Measurements from ENCODE around the gene SPECC1L. TPM values are rescaled to one million over a fixed set of nuclear protein-coding genes. Genes with fewer than 3 reads are reported as not detected.

The SPECC1L gene
- total and polyA plus RNA-seq, 10 of the 15 experiments (the other 5 are each of a cell fraction or from before 2014, with no cell fraction given) = 1.9 to 40.6 (median 19.1) TPM

DNA sequence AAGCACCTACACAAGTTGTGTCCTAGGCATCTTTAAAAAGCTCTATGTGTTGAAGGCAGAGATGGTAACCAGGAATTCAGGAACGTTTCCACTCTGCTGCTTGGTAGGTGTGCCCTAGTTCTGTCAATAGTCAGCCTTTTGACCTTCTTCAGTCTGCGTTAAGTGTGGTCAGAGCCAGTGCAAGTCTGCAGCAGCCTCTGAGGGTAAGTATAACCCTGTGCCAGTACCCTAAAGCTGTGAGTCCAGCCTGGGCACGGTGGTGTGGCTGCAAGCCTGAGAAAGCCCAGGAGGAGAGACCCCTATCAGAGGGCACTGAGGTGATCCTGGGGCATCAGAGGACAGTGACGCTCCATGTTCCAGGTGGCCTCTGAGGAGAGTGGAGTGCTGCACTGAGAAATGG lies 80.0 kb downstream of the SPECC1L start:
- ATAC-seq (no peak), FAIRE-seq (no peak), DNase-seq (ENCODE audit: low read depth, low spot score) (no peak)
- intact Hi-C loops (cut with micrococcal nuclease; ENCODE audit: unreplicated experiment) (no loop called here), in situ Hi-C loops (cut with MboI) (no loop called here)
- SMC1A ChIA-PET (ENCODE audit: uncharacterized antibody, unreplicated experiment) = interaction anchor here (0.6 to 1.3 kb wide), 2 partner anchors 39 to 171 kb away, joined by 3 to 4 read pairs; no protein-coding TSS in a partner anchor
- H3K27ac ChIP-seq (ENCODE audit: control insufficient read depth, insufficient read depth) = no peak overlapping the region
- CTCF ChIA-PET = interaction anchor here (0.7 to 1.1 kb wide), 2 partner anchors 15 to 23 kb away, joined by 3 read pairs; no protein-coding TSS in a partner anchor
- no peak overlapping the region for H2AFZ ChIP-seq (ENCODE audit: control insufficient read depth, low read depth, low read length)
- H3K9me3 ChIP-seq (replicated peaks; ENCODE audit: control insufficient read depth, insufficient read depth, low read length) = peaks cover 3% of the 10 kb centered on the region; the same call in 1 of the 3 replicates
- no peaks in the 10 kb centered on the region for H4K20me1 ChIP-seq (ENCODE audit: control insufficient read depth, insufficient read depth)
- no TSS peak for BruUV-seq (replicated peaks)
- WGBS (ENCODE audit: insufficient coverage, insufficient replicate concordance, low lambda C conversion rate, missing lambda C conversion rate) = 86% methylated on average over 4 of the region's 4 CpGs
- H3K9ac ChIP-seq (ENCODE audit: control insufficient read depth, insufficient read depth, low read length) = no peak overlapping the region
- no peak overlapping the region for H3K4me2 ChIP-seq (ENCODE audit: control insufficient read depth, insufficient read depth)
- no peaks in the 10 kb centered on the region for H3K4me1 ChIP-seq (ENCODE audit: control insufficient read depth, insufficient read depth, low read length)
- POLR2A ChIA-PET = no interaction called here
- no peaks in the 10 kb centered on the region for H3K79me2 ChIP-seq (ENCODE audit: control insufficient read depth, insufficient read depth, low read length)
- H3K4me3 ChIP-seq = no peak overlapping the region
- peaks cover 18 to 20% of the 10 kb centered on the region in 2 experiments for H3K36me3 ChIP-seq (ENCODE audit: control insufficient read depth in 2 of 2, insufficient read depth in 2 of 2, low read length in 1 of 2)
- RAD21 ChIA-PET (ENCODE audit: unreplicated experiment) = no interaction called here
- no peaks in the 10 kb centered on the region for H3K27me3 ChIP-seq (replicated peaks in 1 of 2; ENCODE audit: control insufficient read depth in 2 of 2, insufficient read depth in 2 of 2, low read length in 1 of 2)
- TF ChIP-seq MTA3 (IDR thresholded peaks at IDR 0.05; ENCODE audit: borderline replicate concordance, low read length) = no peak
- TF ChIP-seq IKZF2 (IDR thresholded peaks at IDR 0.05) = no peak
- TF ChIP-seq, protein P1, sequence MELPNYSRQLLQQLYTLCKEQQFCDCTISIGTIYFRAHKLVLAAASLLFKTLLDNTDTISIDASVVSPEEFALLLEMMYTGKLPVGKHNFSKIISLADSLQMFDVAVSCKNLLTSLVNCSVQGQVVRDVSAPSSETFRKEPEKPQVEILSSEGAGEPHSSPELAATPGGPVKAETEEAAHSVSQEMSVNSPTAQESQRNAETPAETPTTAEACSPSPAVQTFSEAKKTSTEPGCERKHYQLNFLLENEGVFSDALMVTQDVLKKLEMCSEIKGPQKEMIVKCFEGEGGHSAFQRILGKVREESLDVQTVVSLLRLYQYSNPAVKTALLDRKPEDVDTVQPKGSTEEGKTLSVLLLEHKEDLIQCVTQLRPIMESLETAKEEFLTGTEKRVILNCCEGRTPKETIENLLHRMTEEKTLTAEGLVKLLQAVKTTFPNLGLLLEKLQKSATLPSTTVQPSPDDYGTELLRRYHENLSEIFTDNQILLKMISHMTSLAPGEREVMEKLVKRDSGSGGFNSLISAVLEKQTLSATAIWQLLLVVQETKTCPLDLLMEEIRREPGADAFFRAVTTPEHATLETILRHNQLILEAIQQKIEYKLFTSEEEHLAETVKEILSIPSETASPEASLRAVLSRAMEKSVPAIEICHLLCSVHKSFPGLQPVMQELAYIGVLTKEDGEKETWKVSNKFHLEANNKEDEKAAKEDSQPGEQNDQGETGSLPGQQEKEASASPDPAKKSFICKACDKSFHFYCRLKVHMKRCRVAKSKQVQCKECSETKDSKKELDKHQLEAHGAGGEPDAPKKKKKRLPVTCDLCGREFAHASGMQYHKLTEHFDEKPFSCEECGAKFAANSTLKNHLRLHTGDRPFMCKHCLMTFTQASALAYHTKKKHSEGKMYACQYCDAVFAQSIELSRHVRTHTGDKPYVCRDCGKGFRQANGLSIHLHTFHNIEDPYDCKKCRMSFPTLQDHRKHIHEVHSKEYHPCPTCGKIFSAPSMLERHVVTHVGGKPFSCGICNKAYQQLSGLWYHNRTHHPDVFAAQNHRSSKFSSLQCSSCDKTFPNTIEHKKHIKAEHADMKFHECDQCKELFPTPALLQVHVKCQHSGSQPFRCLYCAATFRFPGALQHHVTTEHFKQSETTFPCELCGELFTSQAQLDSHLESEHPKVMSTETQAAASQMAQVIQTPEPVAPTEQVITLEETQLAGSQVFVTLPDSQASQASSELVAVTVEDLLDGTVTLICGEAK (IDR thresholded peaks at IDR 0.05; ENCODE audit: borderline replicate concordance) = no peak
- no peak for TF ChIP-seq MTA2 (IDR thresholded peaks at IDR 0.05; ENCODE audit: low read depth)
- TF ChIP-seq MYC (IDR thresholded peaks at IDR 0.05; ENCODE audit: insufficient read depth, insufficient read length, insufficient replicate concordance, low read length, severe bottlenecking) = no peak
- no peak for TF ChIP-seq ASH2L (IDR thresholded peaks at IDR 0.05; ENCODE audit: borderline replicate concordance, low read depth)
- TF ChIP-seq IRF4 (IDR thresholded peaks at IDR 0.05; ENCODE audit: low read depth, low read length) = no peak
- TF ChIP-seq, protein P2, sequence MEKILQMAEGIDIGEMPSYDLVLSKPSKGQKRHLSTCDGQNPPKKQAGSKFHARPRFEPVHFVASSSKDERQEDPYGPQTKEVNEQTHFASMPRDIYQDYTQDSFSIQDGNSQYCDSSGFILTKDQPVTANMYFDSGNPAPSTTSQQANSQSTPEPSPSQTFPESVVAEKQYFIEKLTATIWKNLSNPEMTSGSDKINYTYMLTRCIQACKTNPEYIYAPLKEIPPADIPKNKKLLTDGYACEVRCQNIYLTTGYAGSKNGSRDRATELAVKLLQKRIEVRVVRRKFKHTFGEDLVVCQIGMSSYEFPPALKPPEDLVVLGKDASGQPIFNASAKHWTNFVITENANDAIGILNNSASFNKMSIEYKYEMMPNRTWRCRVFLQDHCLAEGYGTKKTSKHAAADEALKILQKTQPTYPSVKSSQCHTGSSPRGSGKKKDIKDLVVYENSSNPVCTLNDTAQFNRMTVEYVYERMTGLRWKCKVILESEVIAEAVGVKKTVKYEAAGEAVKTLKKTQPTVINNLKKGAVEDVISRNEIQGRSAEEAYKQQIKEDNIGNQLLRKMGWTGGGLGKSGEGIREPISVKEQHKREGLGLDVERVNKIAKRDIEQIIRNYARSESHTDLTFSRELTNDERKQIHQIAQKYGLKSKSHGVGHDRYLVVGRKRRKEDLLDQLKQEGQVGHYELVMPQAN (conservative IDR thresholded peaks at IDR 0.05) = no peak
- no peak for TF ChIP-seq GATAD2B (conservative IDR thresholded peaks at IDR 0.05; ENCODE audit: low read depth)
- no peak for TF ChIP-seq HDAC2 (IDR thresholded peaks at IDR 0.05)
- no peak for TF ChIP-seq ZNF622 (IDR thresholded peaks at IDR 0.05)
- no peak for TF ChIP-seq DPF2 (IDR thresholded peaks at IDR 0.05)
- no peak for TF ChIP-seq TCF7 (IDR thresholded peaks at IDR 0.05; ENCODE audit: borderline replicate concordance)
- no peak for TF ChIP-seq RFX5 (IDR thresholded peaks at IDR 0.05; ENCODE audit: low read depth, low read length)
- TF ChIP-seq, protein P3, sequence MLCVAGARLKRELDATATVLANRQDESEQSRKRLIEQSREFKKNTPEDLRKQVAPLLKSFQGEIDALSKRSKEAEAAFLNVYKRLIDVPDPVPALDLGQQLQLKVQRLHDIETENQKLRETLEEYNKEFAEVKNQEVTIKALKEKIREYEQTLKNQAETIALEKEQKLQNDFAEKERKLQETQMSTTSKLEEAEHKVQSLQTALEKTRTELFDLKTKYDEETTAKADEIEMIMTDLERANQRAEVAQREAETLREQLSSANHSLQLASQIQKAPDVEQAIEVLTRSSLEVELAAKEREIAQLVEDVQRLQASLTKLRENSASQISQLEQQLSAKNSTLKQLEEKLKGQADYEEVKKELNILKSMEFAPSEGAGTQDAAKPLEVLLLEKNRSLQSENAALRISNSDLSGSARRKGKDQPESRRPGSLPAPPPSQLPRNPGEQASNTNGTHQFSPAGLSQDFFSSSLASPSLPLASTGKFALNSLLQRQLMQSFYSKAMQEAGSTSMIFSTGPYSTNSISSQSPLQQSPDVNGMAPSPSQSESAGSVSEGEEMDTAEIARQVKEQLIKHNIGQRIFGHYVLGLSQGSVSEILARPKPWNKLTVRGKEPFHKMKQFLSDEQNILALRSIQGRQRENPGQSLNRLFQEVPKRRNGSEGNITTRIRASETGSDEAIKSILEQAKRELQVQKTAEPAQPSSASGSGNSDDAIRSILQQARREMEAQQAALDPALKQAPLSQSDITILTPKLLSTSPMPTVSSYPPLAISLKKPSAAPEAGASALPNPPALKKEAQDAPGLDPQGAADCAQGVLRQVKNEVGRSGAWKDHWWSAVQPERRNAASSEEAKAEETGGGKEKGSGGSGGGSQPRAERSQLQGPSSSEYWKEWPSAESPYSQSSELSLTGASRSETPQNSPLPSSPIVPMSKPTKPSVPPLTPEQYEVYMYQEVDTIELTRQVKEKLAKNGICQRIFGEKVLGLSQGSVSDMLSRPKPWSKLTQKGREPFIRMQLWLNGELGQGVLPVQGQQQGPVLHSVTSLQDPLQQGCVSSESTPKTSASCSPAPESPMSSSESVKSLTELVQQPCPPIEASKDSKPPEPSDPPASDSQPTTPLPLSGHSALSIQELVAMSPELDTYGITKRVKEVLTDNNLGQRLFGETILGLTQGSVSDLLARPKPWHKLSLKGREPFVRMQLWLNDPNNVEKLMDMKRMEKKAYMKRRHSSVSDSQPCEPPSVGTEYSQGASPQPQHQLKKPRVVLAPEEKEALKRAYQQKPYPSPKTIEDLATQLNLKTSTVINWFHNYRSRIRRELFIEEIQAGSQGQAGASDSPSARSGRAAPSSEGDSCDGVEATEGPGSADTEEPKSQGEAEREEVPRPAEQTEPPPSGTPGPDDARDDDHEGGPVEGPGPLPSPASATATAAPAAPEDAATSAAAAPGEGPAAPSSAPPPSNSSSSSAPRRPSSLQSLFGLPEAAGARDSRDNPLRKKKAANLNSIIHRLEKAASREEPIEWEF (IDR thresholded peaks at IDR 0.05; ENCODE audit: insufficient replicate concordance, low read depth, low read length) = no peak
